Metanephros (tissue), 2 donors: ENCODE results near the gene KAT5. TPM values are rescaled to one million over a fixed set of nuclear protein-coding genes. Genes with fewer than 3 reads are reported as not detected.

Experiments
- small RNA-seq: library from RNA; depleted of rRNA; stranded (forward); fragments of <200 nt; gene quantifications from one replicate; pipeline ENCODE3, GENCODE V24; 2014; ENCODE audit warnings: low replicate concordance
- total RNA-seq: library from RNA; depleted of rRNA; stranded (reverse); fragments of >200 nt; gene quantifications from one replicate; pipeline ENCODE4 v1.2.3, GENCODE V29; 2014

The KAT5 gene
- total RNA-seq, result 52.8 TPM

DNA sequence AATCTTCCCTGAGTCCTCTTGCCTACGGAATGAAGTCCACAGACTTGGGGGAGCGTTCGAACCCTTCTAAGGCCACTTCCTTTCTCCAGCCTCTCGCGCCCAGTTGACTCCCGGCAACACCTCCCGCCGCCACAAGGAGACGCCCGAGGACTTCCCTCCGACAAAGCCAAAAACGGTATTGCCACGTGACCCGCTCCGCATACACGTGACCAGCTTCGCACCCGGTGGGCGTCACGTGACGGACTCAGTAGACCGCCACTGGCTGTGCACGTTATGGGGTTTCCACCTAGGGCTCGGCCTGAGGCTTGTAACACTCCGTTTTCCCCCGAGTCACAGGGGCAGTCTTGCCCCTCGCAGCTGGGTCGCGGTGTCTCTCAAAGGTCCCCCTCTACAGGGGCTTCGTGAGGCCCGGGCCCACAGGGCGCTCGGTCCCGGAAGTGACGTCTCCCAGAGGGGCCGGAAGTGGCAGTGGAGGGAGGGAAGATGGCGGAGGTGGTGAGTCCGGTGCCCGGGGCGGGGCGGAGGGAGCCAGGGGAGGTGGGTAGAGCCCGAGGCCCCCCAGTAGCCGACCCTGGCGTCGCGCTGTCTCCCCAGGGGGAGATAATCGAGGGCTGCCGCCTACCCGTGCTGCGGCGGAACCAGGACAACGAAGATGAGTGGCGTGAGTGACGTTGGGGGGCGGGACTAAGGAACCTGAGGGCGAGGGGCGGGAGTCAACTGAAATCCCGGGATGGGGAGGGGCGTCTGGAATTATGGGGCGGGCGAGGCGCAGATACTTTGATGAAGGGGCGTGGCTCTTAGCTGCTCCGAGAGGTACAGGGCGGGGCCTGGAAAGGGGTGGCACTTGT, at the start of gene KAT5:
TSS of gene KAT5 (plus strand) at position 468 of the 848 bp plus-strand sequence. CDS start at position 484, 16 bp downstream.

DNA sequence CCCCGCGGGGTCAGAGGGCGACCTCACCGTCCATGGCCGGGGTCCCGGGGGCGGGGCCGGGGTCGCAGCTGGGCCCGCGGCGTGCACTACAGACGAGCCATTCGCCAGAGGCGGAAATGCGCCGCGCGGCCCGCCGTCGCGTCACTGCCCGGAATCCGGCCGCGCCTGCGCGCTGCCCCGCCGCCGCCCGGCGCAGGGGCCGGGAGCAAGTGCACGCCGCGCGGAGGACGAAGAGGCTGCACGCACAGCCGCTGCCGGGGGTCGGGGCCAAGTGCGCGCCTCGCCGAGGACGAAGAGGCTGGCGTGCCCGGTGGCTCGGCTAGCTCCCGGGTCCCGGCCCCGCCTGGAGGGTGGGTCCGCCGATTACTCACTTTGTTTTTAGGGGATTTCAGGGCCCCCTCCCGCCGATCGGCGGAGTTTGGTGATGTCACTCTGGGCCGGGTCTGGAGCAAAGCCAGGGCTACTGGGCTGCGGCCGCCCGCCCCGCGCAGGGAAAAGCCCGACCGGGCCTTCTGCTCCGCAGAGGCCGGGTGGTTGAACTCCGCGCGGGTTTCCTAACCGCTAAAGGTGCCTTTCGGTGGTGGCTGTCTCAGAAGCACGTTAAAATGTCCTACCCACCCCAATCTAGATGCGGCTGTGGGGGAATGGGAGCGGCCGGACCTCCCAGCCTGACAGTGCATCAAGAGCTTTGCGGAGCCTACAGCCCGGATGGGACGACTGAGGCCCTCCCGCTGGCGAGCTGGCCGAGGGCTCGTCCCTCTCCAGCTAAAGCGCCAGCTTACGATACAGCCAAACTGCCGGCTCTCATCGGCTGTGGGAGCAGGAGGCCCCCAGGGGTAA, 49.0 kb upstream of the KAT5 start, which contains the start of gene RELA:
TSS of gene RELA (minus strand) at position 118 of the 840 bp plus-strand sequence. CDS start at position 34, 84 bp downstream.

DNA sequence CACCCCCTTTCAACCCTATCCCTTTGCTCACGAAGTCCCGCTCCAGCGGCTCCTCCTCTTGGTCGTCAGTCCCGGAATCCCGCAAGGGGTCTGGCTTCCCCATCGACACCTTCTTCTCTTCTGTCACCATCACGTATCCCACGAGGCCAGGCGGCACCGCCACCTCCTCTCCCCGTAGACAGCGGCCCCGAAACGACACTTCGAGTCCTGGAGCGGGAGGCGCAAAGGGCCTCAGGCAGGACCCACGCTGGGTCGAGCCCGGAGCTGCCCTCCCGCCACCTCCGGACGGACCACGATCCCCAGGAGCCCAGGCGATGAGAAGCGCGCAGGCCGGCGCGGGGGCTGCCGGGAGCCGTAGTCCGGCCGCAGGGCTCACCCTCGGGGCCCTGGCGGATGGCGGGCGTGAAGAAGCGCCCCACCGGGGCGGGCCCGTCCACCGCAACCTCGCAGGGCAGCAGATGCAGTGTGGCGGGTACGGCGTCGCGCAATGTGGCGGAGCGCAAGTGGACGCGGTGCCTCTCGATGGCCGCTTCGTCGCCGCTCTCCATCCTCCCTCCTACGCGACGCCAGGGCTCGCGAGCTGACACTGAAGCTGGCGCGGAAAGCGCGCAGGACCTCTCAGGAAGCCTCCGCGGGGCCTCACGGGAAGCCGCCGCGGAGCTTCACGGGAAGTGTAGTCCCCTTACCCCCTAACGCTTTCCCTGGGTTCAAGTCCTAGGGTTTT, 8.3 kb downstream of the KAT5 start, which contains the start of gene RNASEH2C:
TSS of gene RNASEH2C (minus strand) at position 588 of the 724 bp plus-strand sequence. CDS start at position 548, 40 bp downstream.

Small RNA genes within 50 kb of the gene (small RNA-seq; reads per million reads assigned to genes)
- not detected for gene RN7SL309P

Other genes starting within 250 kb of the KAT5 start
- gene MALAT1, start 213.2 kb upstream of the KAT5 start, total RNA-seq, result 21,533 TPM
- gene SCYL1, start 187.2 kb upstream of the KAT5 start, total RNA-seq, result 54.7 TPM
- gene LTBP3, start 153.9 kb upstream of the KAT5 start, total RNA-seq, result 151 TPM
- 41.4 TPM for gene ZNRD2, start 141.8 kb upstream of the KAT5 start, total RNA-seq
- gene FAM89B, start 139.7 kb upstream of the KAT5 start, total RNA-seq, result 23.0 TPM
- gene EHBP1L1, start 136.2 kb upstream of the KAT5 start, total RNA-seq, result 99.4 TPM
- 0.35 TPM for gene KCNK7, start 116.5 kb upstream of the KAT5 start, total RNA-seq
- 45.9 TPM for gene MAP3K11, start 98.0 kb upstream of the KAT5 start, total RNA-seq
- 25.6 TPM for gene PCNX3, start 96.5 kb upstream of the KAT5 start, total RNA-seq
- gene SIPA1, start 74.2 kb upstream of the KAT5 start, total RNA-seq, result 35.8 TPM
- 35.4 TPM for gene RELA, start 49.3 kb upstream of the KAT5 start, total RNA-seq
- 35.3 TPM for gene RNASEH2C, start 8.5 kb downstream of the KAT5 start, total RNA-seq
- gene AP5B1, start 68.7 kb downstream of the KAT5 start, total RNA-seq, result 11.6 TPM
- 15.0 TPM for gene OVOL1, start 74.8 kb downstream of the KAT5 start, total RNA-seq
- gene SNX32, start 121.7 kb downstream of the KAT5 start, total RNA-seq, result 1.9 TPM
- 360 TPM for gene CFL1, start 145.9 kb downstream of the KAT5 start, total RNA-seq
- gene MUS81, start 148.2 kb downstream of the KAT5 start, total RNA-seq, result 53.4 TPM
- 104 TPM for gene EFEMP2, start 160.5 kb downstream of the KAT5 start, total RNA-seq
- gene CTSW, start 167.6 kb downstream of the KAT5 start, total RNA-seq, result 1.4 TPM
- gene FIBP, start 176.2 kb downstream of the KAT5 start, total RNA-seq, result 119 TPM
- 20.8 TPM for gene CCDC85B, start 178.4 kb downstream of the KAT5 start, total RNA-seq
- not detected for gene FOSL1, start 188.1 kb downstream of the KAT5 start, total RNA-seq
- gene C11orf68, start 206.8 kb downstream of the KAT5 start, total RNA-seq, result 29.8 TPM
- 55.9 TPM for gene DRAP1, start 207.2 kb downstream of the KAT5 start, total RNA-seq
- not detected for gene TSGA10IP, start 233.2 kb downstream of the KAT5 start, total RNA-seq
- gene SART1, start 249.5 kb downstream of the KAT5 start, total RNA-seq, result 60.9 TPM